Liver (tissue), 9 donors: ENCODE results near the gene TMEM179. TPM values are rescaled to one million over a fixed set of nuclear protein-coding genes. Genes with fewer than 3 reads are reported as not detected.
A peak's percentile ranks its signal among the peaks of the same experiment; 100 is the strongest.

ENCODE experiments used
- DNase-seq: peaks from one replicate; pipeline ENCODE4 v3.0.0-alpha.2; 2017; ENCODE audit warnings: low spot score
- H3K27ac ChIP-seq, 2 donors: one replicate each; pipeline ENCODE4 v1.7.0; 2013; ENCODE audit warnings: inconsistent platforms in 2 of 2, low read length in 2 of 2, control low read depth in 1 of 2, low read depth in 1 of 2, mild to moderate bottlenecking in 1 of 2
- H3K27me3 ChIP-seq, 4 donors: one replicate each; pipeline versions ENCODE4 v1.6.1 to v1.7.0; 2013; ENCODE audit warnings: low read length in 3 of 4, inconsistent platforms in 1 of 4, mild to moderate bottlenecking in 1 of 4, moderate library complexity in 1 of 4; ENCODE audit not compliant: control insufficient read depth in 4 of 4, insufficient read depth in 4 of 4
- H3K36me3 ChIP-seq, 4 donors: one replicate each; pipeline versions ENCODE4 v1.6.1 to v1.7.0; 2013; ENCODE audit warnings: low read length in 3 of 4, mild to moderate bottlenecking in 3 of 4, low read depth in 1 of 4, moderate library complexity in 1 of 4; ENCODE audit not compliant: control insufficient read depth in 4 of 4, insufficient read depth in 3 of 4
- H3K4me1 ChIP-seq, 4 donors: one replicate each; pipeline versions ENCODE4 v1.6.1 to v1.7.0; 2013; ENCODE audit warnings: low read length in 3 of 4, mild to moderate bottlenecking in 3 of 4, moderate library complexity in 1 of 4; ENCODE audit not compliant: control insufficient read depth in 4 of 4, insufficient read depth in 4 of 4
- H3K4me3 ChIP-seq, 3 donors: one replicate each; pipeline versions ENCODE4 v1.6.1 to v1.7.0; 2013; ENCODE audit warnings: low read length in 3 of 3, control low read depth in 1 of 3, low read depth in 1 of 3, mild to moderate bottlenecking in 1 of 3
- H3K9ac ChIP-seq, 2 donors: one replicate each; pipeline ENCODE4 v1.7.0; 2013; ENCODE audit warnings: low read length in 2 of 2, mild to moderate bottlenecking in 2 of 2, moderate library complexity in 2 of 2, control low read depth in 1 of 2, low read depth in 1 of 2
- H3K9me3 ChIP-seq, 4 donors: one replicate each; pipeline versions ENCODE4 v1.6.1 to v1.7.0; 2013; ENCODE audit warnings: low read length in 3 of 4; ENCODE audit not compliant: control insufficient read depth in 4 of 4
- EGR1 ChIP-seq, 2 donors: IDR thresholded peaks; 2 replicates each; pipeline ENCODE4 v1.6.1; 2016 to 2018; ENCODE audit warnings: antibody characterized with exemption in 2 of 2, low read depth in 2 of 2
- FOXA1 ChIP-seq: IDR thresholded peaks from 2 replicates; pipeline ENCODE4 v1.6.1; 2016; ENCODE audit warnings: antibody characterized with exemption
- HNF4A ChIP-seq, 2 donors: conservative IDR thresholded peaks; 2 replicates each; pipeline ENCODE4 v1.6.1; 2016; ENCODE audit warnings: antibody characterized with exemption in 2 of 2, mild to moderate bottlenecking in 2 of 2
- HNF4G ChIP-seq: IDR thresholded peaks from 2 replicates; pipeline ENCODE4 v1.6.1; 2016; ENCODE audit warnings: antibody characterized with exemption
- JUND ChIP-seq, 2 donors: IDR thresholded peaks; 2 replicates each; pipeline ENCODE4 v1.6.1; 2016; ENCODE audit warnings: antibody characterized with exemption in 2 of 2
- NR2F2 ChIP-seq: IDR thresholded peaks from 2 replicates; pipeline ENCODE4 v1.6.1; 2016; ENCODE audit warnings: antibody characterized with exemption
- RAD21 ChIP-seq, 2 donors: IDR thresholded peaks; 2 replicates each; pipeline ENCODE4 v1.6.1; 2016; ENCODE audit warnings: antibody characterized with exemption in 2 of 2, mild to moderate bottlenecking in 2 of 2
- TAF1 ChIP-seq: conservative IDR thresholded peaks from 2 replicates; pipeline ENCODE4 v1.6.1; 2016; ENCODE audit warnings: antibody characterized with exemption, mild to moderate bottlenecking
- YY1 ChIP-seq: IDR thresholded peaks from 2 replicates; pipeline ENCODE4 v1.6.1; 2016; ENCODE audit warnings: antibody characterized with exemption, mild to moderate bottlenecking
- WGBS: extraction: QIAGEN DNeasy Blood & Tissue Kit; methylation state at CpG from one replicate; pipeline ENCODE4 v1.1.7; 2013; 5-methylcytosine and 5-hydroxymethylcytosine counted together
- polyA plus RNA-seq, 2 donors: library from polyadenylated mRNA; stranded (reverse) in 1 of 2; unstranded in 1 of 2; fragments of 200-250 nt in 1 of 2; fragments of >200 nt in 1 of 2; fragmentation: Nextera tagmentation in 1 of 2; extraction: Ambion mirVana in 1 of 2; gene quantifications; one replicate each; pipeline versions ENCODE4 v1.2.1 to v1.2.3, GENCODE V29; 2013 to 2015
- total RNA-seq, 2 donors: library from RNA; depleted of rRNA; stranded (reverse); fragments of >200 nt; gene quantifications; one replicate each; pipeline ENCODE4 v1.2.3, GENCODE V29; 2014
- TF ChIP-seq, protein P1 (sequence below): IDR thresholded peaks from 2 replicates; pipeline ENCODE4 v1.6.1; 2016; ENCODE audit warnings: antibody characterized with exemption
- TF ChIP-seq, protein P2 (sequence below): fragments of 150-350 bp; IDR thresholded peaks from 2 replicates; pipeline ENCODE4 v1.5.1; 2017; ENCODE audit warnings: improper control_type of control experiment, low read depth, low read length; ENCODE audit not compliant: missing input control
- TF ChIP-seq, protein P3 (sequence below): IDR thresholded peaks from 2 replicates; pipeline ENCODE4 v1.6.1; 2016; ENCODE audit warnings: antibody characterized with exemption, mild to moderate bottlenecking
- TF ChIP-seq, protein P4 (sequence below): IDR thresholded peaks from 2 replicates; pipeline ENCODE4 v1.6.1; 2016; ENCODE audit warnings: antibody characterized with exemption
- donor health status: healthy.
- donor health status: healthy.
- donor health status: healthy.
- donor health status: healthy.
- donor health status: healthy.

TMEM179 gene
- total and polyA plus RNA-seq, 4 donors: 0.12 to 0.37 TPM; not detected in 2

DNA sequence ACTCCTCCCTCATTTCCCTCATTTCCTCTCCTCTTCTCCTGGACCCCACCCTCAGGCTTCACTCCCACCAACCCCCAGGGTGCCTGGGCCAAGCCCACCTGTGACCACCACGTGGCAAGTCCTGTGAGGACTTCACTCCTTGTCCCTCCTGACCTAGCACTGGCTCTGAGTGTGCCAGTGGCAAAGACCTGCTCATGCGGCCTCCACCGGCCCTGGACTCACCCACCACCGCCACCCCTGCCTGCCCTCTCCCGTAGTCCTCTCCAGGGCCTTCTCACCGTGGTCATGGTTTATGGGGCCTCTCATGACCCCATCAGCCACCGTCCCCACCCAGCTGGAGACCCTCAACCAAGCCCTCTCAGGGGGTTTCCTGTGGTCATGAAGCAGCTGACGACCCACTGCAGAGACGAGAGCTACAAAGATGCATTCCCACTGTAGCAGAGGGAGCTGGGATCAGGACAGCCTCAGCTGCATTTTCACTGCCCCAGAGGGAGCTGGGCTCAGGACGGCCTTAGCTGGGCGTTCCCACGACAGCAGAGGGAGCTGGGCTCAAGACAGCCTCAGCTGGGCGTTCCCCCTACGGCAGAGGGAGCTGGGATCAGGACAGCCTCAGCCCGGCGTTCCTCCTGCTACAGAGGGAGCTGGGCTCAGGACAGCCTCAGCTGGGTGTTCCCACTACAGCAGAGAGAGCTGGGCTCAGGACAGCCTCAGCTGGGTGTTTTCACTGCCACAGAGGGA, 28.2 kb downstream of the TMEM179 start:
- TF ChIP-seq, protein P1, sequence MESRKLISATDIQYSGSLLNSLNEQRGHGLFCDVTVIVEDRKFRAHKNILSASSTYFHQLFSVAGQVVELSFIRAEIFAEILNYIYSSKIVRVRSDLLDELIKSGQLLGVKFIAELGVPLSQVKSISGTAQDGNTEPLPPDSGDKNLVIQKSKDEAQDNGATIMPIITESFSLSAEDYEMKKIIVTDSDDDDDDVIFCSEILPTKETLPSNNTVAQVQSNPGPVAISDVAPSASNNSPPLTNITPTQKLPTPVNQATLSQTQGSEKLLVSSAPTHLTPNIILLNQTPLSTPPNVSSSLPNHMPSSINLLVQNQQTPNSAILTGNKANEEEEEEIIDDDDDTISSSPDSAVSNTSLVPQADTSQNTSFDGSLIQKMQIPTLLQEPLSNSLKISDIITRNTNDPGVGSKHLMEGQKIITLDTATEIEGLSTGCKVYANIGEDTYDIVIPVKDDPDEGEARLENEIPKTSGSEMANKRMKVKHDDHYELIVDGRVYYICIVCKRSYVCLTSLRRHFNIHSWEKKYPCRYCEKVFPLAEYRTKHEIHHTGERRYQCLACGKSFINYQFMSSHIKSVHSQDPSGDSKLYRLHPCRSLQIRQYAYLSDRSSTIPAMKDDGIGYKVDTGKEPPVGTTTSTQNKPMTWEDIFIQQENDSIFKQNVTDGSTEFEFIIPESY: no peak
- TF ChIP-seq NR2F2 (no peak), HNF4G (no peak), YY1 (no peak), JUND (IDR thresholded peaks at IDR 0.05) (no peak), EGR1 (IDR thresholded peaks at IDR 0.05; ENCODE audit: low read depth in 2 of 2) (no peak), RAD21 (IDR thresholded peaks at IDR 0.05) (no peak), TAF1 (no peak), FOXA1 (no peak)
- TF ChIP-seq, protein P2, sequence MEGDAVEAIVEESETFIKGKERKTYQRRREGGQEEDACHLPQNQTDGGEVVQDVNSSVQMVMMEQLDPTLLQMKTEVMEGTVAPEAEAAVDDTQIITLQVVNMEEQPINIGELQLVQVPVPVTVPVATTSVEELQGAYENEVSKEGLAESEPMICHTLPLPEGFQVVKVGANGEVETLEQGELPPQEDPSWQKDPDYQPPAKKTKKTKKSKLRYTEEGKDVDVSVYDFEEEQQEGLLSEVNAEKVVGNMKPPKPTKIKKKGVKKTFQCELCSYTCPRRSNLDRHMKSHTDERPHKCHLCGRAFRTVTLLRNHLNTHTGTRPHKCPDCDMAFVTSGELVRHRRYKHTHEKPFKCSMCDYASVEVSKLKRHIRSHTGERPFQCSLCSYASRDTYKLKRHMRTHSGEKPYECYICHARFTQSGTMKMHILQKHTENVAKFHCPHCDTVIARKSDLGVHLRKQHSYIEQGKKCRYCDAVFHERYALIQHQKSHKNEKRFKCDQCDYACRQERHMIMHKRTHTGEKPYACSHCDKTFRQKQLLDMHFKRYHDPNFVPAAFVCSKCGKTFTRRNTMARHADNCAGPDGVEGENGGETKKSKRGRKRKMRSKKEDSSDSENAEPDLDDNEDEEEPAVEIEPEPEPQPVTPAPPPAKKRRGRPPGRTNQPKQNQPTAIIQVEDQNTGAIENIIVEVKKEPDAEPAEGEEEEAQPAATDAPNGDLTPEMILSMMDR: no peak
- TF ChIP-seq, protein P3, sequence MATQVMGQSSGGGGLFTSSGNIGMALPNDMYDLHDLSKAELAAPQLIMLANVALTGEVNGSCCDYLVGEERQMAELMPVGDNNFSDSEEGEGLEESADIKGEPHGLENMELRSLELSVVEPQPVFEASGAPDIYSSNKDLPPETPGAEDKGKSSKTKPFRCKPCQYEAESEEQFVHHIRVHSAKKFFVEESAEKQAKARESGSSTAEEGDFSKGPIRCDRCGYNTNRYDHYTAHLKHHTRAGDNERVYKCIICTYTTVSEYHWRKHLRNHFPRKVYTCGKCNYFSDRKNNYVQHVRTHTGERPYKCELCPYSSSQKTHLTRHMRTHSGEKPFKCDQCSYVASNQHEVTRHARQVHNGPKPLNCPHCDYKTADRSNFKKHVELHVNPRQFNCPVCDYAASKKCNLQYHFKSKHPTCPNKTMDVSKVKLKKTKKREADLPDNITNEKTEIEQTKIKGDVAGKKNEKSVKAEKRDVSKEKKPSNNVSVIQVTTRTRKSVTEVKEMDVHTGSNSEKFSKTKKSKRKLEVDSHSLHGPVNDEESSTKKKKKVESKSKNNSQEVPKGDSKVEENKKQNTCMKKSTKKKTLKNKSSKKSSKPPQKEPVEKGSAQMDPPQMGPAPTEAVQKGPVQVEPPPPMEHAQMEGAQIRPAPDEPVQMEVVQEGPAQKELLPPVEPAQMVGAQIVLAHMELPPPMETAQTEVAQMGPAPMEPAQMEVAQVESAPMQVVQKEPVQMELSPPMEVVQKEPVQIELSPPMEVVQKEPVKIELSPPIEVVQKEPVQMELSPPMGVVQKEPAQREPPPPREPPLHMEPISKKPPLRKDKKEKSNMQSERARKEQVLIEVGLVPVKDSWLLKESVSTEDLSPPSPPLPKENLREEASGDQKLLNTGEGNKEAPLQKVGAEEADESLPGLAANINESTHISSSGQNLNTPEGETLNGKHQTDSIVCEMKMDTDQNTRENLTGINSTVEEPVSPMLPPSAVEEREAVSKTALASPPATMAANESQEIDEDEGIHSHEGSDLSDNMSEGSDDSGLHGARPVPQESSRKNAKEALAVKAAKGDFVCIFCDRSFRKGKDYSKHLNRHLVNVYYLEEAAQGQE: no peak
- TF ChIP-seq, protein P4, sequence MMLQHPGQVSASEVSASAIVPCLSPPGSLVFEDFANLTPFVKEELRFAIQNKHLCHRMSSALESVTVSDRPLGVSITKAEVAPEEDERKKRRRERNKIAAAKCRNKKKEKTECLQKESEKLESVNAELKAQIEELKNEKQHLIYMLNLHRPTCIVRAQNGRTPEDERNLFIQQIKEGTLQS: no peak
- Histone ChIP-seq H3K27ac (peak overlapping the region; percentile 42 to 57), H3K27me3 (no peaks in the 10 kb centered on the region), H3K9me3 (no peaks in the 10 kb centered on the region), H3K36me3 (no peaks in the 10 kb centered on the region), H3K4me1 (peaks cover 9 to 50% (median 48%) of the 10 kb centered on the region in 4 donors), H3K9ac (no peak overlapping the region), H3K4me3 (no peak overlapping the region)
- no peak for DNase-seq
- WGBS: 68% methylated on average over 16 of the region's 16 CpGs

DNA sequence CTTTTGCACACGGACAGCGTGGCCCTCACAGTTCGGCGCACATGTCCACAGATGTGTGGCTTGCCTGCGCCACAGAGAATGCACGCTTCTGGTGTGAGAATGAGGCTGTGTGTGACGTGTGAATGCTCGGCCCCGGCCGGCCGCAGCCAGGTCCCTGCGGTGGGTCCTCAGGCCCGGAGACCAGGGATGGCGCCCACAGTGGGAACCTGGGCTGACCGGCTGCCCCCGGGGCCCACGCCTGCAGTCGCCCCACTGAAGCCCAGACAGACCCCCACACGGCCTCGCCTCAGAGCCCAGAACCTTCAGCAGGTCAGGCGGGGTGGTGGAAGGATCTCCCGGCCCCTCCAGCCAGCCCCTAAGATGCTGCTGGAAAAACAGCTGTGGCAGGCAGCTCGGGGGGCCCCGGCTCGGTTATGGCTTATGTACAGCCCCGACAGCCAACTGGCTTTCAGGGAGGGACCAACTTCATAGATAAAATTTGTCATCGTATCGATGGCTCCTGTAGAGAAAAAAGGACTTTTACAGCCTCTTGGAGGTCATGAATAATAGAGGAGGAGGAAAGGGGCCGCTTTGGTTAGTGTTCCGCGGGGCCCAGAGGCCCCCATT, 29.5 kb downstream of the TMEM179 start:
- H3K27me3 ChIP-seq: no peaks in the 10 kb centered on the region
- H3K4me1 ChIP-seq: peaks cover 9 to 38% (median 36%) of the 10 kb centered on the region in 4 donors
- TF ChIP-seq FOXA1 (no peak), HNF4A (conservative IDR thresholded peaks at IDR 0.05) (no peak), RAD21 (IDR thresholded peaks at IDR 0.05) (no peak), TAF1 (no peak), NR2F2 (no peak)
- TF ChIP-seq, protein P1: no peak
- TF ChIP-seq, protein P4: no peak

More for the DNA sequence above, 29.5 kb downstream of the TMEM179 start:
- Histone ChIP-seq H3K9me3 (no peaks in the 10 kb centered on the region), H3K27ac (peak overlapping the region; percentile 46 to 57), H3K4me3 (no peak overlapping the region), H3K9ac (no peak overlapping the region), H3K36me3 (no peaks in the 10 kb centered on the region)
- DNase-seq: no peak
- WGBS: 86% methylated on average over 31 of the region's 31 CpGs
